Measurements from ENCODE around the gene ATN1. TPM values are rescaled to one million over a fixed set of nuclear protein-coding genes. Genes with fewer than 3 reads are reported as not detected.

ATN1 gene
- total RNA-seq, 1 donor from 2014 or later = 144 TPM

- TF ChIP-seq, protein P1, sequence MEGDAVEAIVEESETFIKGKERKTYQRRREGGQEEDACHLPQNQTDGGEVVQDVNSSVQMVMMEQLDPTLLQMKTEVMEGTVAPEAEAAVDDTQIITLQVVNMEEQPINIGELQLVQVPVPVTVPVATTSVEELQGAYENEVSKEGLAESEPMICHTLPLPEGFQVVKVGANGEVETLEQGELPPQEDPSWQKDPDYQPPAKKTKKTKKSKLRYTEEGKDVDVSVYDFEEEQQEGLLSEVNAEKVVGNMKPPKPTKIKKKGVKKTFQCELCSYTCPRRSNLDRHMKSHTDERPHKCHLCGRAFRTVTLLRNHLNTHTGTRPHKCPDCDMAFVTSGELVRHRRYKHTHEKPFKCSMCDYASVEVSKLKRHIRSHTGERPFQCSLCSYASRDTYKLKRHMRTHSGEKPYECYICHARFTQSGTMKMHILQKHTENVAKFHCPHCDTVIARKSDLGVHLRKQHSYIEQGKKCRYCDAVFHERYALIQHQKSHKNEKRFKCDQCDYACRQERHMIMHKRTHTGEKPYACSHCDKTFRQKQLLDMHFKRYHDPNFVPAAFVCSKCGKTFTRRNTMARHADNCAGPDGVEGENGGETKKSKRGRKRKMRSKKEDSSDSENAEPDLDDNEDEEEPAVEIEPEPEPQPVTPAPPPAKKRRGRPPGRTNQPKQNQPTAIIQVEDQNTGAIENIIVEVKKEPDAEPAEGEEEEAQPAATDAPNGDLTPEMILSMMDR (IDR thresholded peaks at IDR 0.05; ENCODE audit: unreplicated experiment) = no peak
- Mint-ChIP-seq H3K9me3 (ENCODE audit: unreplicated experiment) (no peaks in the 10 kb centered on the region), H3K36me3 (ENCODE audit: low read depth, unreplicated experiment) (peaks cover 48% of the 10 kb centered on the region)
Observed at GRCh38 chr12:6935371-6936193, 7.8 kb downstream of the ATN1 start.

GRCh38 chr12:6936194-6936635, 8.5 kb downstream of the ATN1 start:
- TF ChIP-seq, protein P1 (IDR thresholded peaks at IDR 0.05; ENCODE audit: unreplicated experiment) = no peak
- H3K27me3 Mint-ChIP-seq (ENCODE audit: unreplicated experiment) = peaks cover 21% of the 10 kb centered on the region
- peaks cover 47% of the 10 kb centered on the region for H3K36me3 Mint-ChIP-seq (ENCODE audit: low read depth, unreplicated experiment)
- H3K4me1 Mint-ChIP-seq (ENCODE audit: unreplicated experiment) = peaks cover 53% of the 10 kb centered on the region
- no peak for DNase-seq (ENCODE audit: low spot score)
- H3K4me3 Mint-ChIP-seq (ENCODE audit: unreplicated experiment) = peak overlapping the region; percentile 74
- peak overlapping the region; percentile 36 for H3K27ac Mint-ChIP-seq (ENCODE audit: unreplicated experiment)
- no peaks in the 10 kb centered on the region for H3K9me3 Mint-ChIP-seq (ENCODE audit: unreplicated experiment)

More at GRCh38 chr12:6935371-6936193, 7.8 kb downstream of the ATN1 start:
- no peak for DNase-seq (ENCODE audit: low spot score)
- peaks cover 26% of the 10 kb centered on the region for H3K27me3 Mint-ChIP-seq (ENCODE audit: unreplicated experiment)
- H3K27ac Mint-ChIP-seq (ENCODE audit: unreplicated experiment) = peak overlapping the region; percentile 93
- H3K4me3 Mint-ChIP-seq (ENCODE audit: unreplicated experiment) = peak overlapping the region; percentile 77
- H3K4me1 Mint-ChIP-seq (ENCODE audit: unreplicated experiment) = peaks cover 57% of the 10 kb centered on the region

GRCh38 chr12:6936636-6937480, 9.1 kb downstream of the ATN1 start:
- Mint-ChIP-seq H3K9me3 (ENCODE audit: unreplicated experiment) (no peaks in the 10 kb centered on the region), H3K27ac (ENCODE audit: unreplicated experiment) (peak overlapping the region; percentile 36), H3K4me1 (ENCODE audit: unreplicated experiment) (peaks cover 52% of the 10 kb centered on the region), H3K36me3 (ENCODE audit: low read depth, unreplicated experiment) (peaks cover 47% of the 10 kb centered on the region), H3K4me3 (ENCODE audit: unreplicated experiment) (peak overlapping the region; percentile 74), H3K27me3 (ENCODE audit: unreplicated experiment) (peaks cover 21% of the 10 kb centered on the region)
- DNase-seq (ENCODE audit: low spot score) = no peak
- TF ChIP-seq, protein P1 (IDR thresholded peaks at IDR 0.05; ENCODE audit: unreplicated experiment) = no peak

DNA sequence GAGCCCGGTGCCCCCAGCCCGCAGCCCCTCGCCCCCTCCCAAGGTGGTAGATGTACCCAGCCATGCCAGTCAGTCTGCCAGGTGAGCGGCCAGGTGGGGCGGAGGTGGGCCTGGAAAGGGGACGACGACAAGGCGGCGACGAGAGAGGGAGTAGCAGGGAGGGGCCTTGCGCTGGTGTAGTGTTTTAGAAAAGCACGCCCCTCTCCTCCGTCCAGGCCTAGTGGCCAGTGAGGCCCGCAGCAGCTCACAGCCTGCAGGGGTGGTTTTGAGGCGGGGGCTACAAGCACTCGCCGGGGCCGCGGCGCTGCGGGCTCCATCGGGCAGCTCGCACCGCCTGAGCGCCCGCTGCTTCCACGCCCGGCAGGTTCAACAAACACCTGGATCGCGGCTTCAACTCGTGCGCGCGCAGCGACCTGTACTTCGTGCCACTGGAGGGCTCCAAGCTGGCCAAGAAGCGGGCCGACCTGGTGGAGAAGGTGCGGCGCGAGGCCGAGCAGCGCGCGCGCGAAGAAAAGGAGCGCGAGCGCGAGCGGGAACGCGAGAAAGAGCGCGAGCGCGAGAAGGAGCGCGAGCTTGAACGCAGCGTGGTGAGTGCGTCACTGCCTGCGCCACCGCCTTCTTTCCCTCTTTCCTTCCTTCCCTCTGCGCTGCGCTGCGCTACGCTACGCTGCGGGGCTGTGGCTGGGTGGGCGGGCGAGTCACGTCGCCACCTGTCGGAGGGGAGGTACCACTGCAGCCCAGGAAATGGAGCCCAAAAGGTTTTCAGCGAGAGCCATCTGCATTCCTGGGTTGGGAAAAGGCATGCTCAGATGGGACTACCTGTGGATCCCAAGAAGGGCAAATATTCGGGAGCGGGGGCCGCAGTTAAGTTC, 10.0 kb downstream of the ATN1 start:
- TF ChIP-seq, protein P1 (IDR thresholded peaks at IDR 0.05; ENCODE audit: unreplicated experiment) = peak; percentile 96
- Mint-ChIP-seq H3K27ac (ENCODE audit: unreplicated experiment) (no peak overlapping the region), H3K36me3 (ENCODE audit: low read depth, unreplicated experiment) (peaks cover 44% of the 10 kb centered on the region), H3K27me3 (ENCODE audit: unreplicated experiment) (peaks cover 27% of the 10 kb centered on the region), H3K9me3 (ENCODE audit: unreplicated experiment) (no peaks in the 10 kb centered on the region), H3K4me1 (ENCODE audit: unreplicated experiment) (peaks cover 49% of the 10 kb centered on the region), H3K4me3 (ENCODE audit: unreplicated experiment) (peak overlapping the region; percentile 59)
- DNase-seq (ENCODE audit: low spot score) = peak; percentile 86

Data from endothelial cell (in vitro differentiated cells).